Globus pallidus (tissue), 1 donor: ENCODE results near the gene GAREM1.

Experiments
- DNase-seq: peaks from one replicate; pipeline ENCODE4 v3.0.0-alpha.2; 2015; ENCODE audit warnings: low spot score

The GAREM1 gene

GRCh38 chr18:32424696-32425095, 46.0 kb downstream of the GAREM1 start:
- peak; percentile 70 for DNase-seq

- DNase-seq = no peak
These were observed 47.5 kb downstream of the GAREM1 start for GRCh38 chr18:32422978-32423740.

GRCh38 chr18:32422201-32422600, 48.5 kb downstream of the GAREM1 start:
- DNase-seq = no peak

DNA sequence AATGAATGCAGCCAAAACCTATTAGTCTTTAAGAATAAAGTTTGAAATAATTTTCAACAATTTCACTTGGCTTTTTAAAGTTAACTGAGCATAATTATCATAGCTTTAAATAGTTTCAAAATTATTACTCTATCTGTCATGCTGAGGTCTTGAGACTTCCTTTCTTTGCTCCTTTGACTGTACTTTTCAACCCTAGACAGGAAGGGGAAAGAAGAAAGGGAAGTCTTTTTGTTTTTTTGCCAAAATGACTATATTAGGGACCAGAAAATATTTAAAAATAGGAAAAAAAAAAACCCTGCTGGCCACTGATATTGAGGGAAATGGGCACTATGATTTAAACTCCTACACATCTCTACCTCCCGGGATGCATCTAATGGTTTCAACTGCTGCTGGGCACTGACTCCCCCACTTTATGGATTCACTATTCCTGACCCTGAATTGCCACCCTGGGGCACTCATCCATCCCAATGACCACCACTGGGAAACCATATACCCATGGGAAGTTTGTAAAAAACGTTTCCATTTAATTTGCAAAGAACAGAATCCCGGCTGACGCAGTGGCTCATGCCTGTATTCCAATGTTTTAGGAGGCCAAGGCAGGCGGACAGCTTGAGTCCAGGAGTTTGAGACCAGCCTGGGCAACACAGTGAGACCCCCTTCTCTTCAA, 50.5 kb downstream of the GAREM1 start:
- no peak for DNase-seq

GRCh38 chr18:32418148-32418547, 52.5 kb downstream of the GAREM1 start:
- no peak for DNase-seq

- DNase-seq = no peak
These were observed 65.1 kb downstream of the GAREM1 start for GRCh38 chr18:32405588-32405987.

- no peak for DNase-seq
These were observed 69.1 kb downstream of the GAREM1 start for GRCh38 chr18:32401621-32402020.

DNA sequence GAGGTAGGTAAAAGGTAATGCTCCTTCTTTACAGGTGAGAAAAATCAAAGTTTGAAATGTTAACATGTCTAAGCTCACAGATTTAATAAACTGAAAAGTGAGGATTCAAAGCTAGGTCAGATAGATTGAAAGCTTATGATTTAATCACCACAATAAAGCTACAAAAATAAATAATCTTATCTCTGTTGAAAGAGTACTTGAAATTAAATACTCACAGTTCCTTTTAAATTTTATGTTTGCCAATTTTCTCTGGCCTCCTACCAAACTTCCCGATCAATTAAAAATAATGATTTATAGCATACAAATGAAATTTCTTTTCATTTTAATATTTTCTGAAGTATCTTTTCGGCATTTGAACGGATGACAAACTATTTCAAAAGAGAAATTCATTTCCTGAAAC, 77.3 kb downstream of the GAREM1 start:
- no peak for DNase-seq

DNA sequence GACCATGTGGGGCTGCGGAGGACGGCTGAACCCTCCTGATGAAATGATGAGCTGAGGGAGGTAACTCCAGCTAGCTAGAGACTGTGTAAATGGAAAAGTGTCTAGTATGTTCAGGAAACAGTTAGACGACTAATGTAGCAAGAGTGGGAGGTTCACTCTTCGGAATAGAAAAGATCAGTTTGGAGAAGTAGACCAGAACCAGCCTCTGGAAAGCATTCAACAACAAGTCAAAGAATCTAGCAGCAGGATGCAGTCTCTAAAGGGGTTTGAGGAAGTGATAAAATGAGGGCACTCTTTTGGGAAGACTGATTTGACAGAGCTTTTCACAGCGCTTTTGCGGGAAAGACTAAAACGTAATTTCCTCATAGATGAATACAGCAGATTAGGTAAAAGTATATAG, 79.6 kb downstream of the GAREM1 start:
- DNase-seq = peak; percentile 47

DNA sequence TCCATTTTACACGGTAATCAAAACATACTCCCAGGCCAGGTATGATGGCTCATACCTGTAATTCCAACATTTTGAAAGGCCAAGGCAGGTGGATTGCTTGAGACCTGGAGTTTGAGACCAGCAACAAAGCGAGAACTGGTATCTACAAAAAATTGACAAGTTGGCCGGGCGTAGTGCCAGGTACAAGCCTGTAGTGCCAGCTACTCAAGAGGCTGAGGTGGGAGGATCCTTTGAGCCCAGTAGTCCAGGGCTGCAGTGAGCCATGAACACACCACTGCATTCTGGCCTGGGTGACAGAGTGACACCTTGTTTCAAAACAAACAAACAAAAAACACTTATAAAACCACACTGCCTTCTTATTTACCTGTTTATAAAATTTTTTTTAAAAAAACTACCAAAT, 80.8 kb downstream of the GAREM1 start:
- DNase-seq = no peak

DNA sequence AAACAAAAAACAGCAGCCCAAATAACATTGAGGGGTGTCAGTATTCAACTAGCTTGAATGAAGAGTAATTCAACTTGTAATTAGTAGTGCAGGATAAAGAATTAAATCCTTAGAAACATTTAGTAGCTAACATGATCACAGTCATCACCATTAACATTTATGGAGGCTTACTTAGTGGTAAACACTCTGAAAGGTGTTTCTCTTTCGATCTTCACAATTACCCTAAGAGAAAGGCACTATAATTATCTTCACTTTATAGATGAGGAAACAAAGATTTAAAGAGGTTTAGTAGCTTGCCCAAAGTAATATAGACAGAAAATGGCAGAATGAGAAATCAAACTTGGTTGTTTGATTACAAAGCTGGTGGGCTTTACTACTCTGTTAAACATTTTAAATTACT, 81.5 kb downstream of the GAREM1 start:
- DNase-seq = no peak

DNA sequence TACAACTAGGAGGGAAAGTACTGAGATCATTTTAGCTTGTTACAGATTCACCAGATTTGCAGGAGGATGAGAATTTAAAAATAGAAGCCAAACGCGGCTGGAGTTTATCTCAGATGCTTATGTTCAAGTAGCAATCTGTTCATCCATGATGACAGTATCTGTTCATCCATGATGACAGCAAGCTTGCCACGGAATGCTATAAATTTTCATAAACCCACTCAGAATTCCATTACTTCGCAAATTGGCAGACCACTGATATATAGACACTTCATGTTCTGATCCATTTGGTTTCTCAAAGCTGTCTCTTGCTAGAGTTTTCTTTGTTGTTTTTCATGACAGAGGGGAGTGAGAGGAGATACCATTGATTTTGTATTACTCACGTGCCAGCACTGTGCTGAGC, 84.2 kb downstream of the GAREM1 start:
- no peak for DNase-seq

- DNase-seq = no peak
These were observed 87.4 kb downstream of the GAREM1 start for GRCh38 chr18:32383050-32383819.

DNA sequence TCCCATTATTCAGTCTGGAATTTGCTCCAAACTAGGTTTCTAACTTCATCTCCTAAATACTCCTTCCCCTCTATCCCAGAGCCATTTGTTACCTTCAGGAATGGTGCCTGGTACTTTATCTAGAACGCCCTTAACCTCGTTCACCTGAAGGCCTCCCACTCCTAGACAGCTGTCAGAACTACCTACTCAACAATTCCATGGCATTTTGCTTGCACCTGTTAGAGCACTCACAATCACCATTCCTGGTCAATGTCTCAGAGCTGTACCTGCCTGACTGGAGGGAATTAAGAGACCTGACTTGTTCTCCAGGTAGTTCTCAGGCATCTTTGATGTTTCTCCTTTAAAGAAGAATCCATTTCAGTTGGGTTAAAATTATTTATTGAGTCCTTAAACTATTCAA, 88.9 kb downstream of the GAREM1 start:
- DNase-seq = no peak

- no peak for DNase-seq
These were observed 90.1 kb downstream of the GAREM1 start for GRCh38 chr18:32380559-32380958.

GRCh38 chr18:32379891-32380290, 90.8 kb downstream of the GAREM1 start:
- no peak for DNase-seq

DNA sequence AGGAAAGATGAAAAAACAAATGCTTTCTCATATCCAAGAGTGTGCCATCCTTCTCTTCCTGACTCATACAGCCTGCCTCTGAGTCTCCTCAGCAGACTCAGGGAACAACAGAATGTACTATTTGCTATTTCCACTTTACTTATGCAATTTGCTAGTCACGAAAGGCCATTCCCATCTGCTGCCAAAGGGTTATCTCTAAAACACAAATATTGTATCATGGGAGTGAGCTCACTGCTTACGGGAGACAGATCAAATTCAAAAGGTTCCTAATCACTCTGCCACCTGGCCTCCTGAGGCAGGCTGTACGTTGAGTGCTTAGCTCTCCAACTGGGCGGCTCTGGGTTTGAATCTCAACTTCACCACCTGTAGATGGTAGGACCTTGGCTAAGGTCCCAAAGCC, 92.0 kb downstream of the GAREM1 start:
- no peak for DNase-seq

- DNase-seq = no peak
These were observed 96.7 kb downstream of the GAREM1 start for GRCh38 chr18:32373995-32374394.

DNA sequence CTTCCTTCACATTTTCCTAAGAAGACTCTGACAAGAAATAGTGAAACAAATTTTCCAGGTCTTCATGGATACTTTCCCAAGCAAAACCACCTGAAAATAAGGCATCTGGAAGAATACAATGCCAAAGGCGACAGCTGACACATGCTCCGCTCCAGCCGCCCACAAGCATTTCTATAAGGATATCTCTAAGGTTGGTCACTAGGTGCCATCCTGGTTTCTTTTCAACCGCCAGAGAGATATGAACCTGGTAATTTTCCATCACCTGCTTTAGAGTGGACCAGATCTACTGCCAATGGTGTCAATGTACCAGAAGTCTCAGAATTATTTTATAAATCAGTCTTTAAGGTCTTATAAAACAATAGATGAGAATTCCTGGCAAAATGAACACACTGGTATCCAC, 97.2 kb downstream of the GAREM1 start:
- DNase-seq = no peak

GRCh38 chr18:32372381-32373061, 98.2 kb downstream of the GAREM1 start:
- no peak for DNase-seq

GRCh38 chr18:32372047-32372380, 98.7 kb downstream of the GAREM1 start:
- no peak for DNase-seq

- DNase-seq = no peak
These were observed 99.3 kb downstream of the GAREM1 start for GRCh38 chr18:32371384-32371783.

- no peak for DNase-seq
These were observed 101.7 kb downstream of the GAREM1 start for GRCh38 chr18:32368991-32369390.
